Pulmonary artery endothelial cell (primary cell): ENCODE data around the gene IL2RA. TPM values are rescaled to one million over a fixed set of nuclear protein-coding genes. Genes with fewer than 3 reads are reported as not detected.
"Not testable (repeated sequence)": the region's sequence is repeated elsewhere in the genome, so short reads cannot be mapped to it uniquely, and the experiment has no call there.

Source experiments
- DNase-seq: peaks from one replicate; pipeline ENCODE4 v3.0.0-alpha.2; 2011; ENCODE audit warnings: low read depth, low spot score
- total RNA-seq: library from RNA; depleted of rRNA; stranded (reverse); fragments of >200 nt; gene quantifications from 2 replicates; pipeline ENCODE4 v1.2.3, GENCODE V29; 2014

IL2RA gene
- total RNA-seq, 1 donor from 2014 or later = not detected

GRCh38 chr10:6082496-6083395 is 20.6 kb upstream of the IL2RA start:
- DNase-seq = no peak

DNA sequence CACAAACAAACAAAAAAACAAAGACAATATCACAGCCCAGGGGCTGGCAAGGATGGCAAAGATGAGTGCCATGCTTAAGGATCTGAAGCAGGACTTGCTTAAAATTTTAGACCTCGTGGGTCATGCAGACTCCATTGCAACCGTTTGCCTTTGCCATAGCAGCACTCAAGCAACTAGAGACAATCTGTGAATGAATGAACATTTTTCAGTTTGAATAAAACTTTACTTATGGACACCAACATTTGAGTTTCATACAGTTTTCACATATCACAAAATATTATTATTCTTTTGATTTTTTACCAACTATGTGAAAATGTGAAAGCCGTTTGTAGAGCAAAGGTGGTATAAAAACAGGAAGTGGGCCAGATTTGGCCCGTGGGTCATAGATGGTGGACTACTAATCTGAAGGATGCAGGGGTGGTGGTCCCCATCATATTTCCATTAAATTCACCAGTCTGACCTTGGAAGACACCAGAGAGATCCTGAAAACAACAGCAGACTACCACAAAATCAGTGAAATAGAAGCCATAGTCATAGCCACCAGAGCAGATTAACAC is 18.3 kb upstream of the IL2RA start:
- DNase-seq = no peak

DNA sequence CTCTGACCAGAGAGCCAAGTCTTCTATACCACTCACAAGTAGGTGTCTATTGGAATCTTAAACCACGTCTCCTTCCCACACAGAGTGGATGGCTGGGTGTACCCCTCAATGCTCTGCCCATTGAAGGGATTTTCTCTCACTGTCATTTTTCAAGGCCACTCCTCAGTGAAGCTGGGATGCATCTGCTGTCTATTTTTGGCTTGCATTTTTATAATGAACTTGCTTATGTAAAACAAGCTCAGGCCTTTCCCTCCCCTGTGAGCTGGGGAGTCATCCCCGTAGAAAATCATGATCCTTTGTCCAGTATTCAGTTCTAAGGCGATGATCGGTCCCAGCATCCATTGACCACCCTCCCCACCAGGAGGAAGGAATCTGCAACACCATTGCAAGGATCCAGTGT is 16.9 kb upstream of the IL2RA start:
- DNase-seq = no peak

GRCh38 chr10:6077071-6077675 is 15.0 kb upstream of the IL2RA start:
- no peak for DNase-seq

- no peak for DNase-seq
Measured at GRCh38 chr10:6074489-6075301, 12.5 kb upstream of the IL2RA start.

DNA sequence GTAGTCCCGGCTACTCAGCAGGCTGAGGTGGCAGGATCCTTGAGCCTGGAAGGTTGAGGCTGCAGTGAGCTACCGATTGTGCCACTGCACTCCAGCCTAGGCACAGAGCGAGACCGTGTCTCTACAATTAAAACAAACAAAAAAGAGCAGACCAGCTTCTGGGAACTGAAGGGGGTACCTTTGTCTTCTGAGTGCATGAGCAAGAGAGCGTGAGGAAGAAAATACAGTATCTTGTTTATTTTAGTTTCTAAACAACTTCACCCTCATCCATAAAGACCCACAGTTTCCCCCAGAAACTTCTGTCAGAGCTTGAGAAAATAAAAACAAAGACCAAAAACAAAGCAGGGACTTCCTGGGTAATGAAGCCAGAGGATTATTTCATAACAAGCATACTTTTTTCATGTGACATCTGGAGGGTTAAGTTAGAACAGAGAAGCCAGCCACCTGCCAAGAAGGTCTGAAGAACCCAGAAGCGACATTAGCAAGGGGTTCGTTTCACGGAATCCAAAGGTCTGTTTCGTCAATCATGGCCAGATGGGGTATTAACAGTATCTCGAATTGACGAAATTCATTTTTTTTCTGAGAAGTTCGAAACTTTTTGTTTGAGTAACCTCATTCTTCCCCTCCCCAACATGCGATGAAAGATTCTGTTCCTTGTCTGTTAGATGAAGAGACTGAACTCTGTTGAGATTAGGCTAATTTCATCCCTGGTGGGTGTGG is 10.2 kb upstream of the IL2RA start:
- no peak for DNase-seq

DNA sequence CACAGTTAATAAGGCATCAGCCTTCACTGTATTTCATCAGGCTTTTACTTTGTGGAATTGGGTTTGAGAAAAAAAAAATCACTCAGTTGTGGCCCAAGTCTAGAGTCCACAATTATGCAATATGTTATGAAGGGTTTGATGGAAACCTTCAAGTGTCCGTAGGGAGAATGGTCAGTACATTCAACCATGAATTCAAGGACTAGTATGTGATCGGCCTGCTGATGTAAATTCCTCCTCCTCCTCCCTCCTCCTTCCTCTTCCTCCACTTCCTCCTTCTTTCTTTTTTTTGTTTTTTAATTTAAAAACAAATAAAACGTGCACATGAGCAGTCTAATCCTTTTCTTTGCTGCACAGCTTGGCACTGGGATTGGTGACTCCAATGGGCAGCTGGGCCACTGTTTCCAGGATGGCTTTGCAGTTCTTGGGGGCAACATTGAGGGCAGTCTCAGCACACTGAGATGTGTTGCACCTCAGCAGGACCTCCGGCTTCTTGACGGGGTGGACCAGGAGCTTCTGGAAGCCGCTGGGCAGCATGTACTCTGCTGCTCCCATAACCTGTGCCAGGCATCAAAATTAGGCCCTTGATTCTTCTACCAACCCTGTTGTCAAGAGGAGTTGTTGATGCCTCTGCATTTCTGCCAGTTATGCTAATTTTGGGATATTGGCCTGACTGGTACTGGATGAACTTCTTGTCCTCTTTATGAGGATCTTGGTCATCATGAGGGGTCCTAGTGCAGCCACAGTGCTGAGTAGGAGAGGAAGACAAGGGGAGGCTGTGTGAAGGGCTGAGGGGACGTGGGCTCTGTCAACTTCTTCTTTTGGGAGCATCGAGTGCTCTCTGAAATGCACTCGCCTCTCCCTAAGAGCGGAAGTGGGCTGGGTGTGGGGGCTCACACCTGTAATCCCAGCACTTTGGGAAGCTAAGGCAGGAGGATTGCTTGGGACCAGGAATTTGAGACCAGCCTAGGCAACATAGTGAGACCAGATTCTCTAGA is 9.3 kb upstream of the IL2RA start:
- DNase-seq = no peak

GRCh38 chr10:6070660-6071059 is 8.5 kb upstream of the IL2RA start:
- DNase-seq = no peak

DNA sequence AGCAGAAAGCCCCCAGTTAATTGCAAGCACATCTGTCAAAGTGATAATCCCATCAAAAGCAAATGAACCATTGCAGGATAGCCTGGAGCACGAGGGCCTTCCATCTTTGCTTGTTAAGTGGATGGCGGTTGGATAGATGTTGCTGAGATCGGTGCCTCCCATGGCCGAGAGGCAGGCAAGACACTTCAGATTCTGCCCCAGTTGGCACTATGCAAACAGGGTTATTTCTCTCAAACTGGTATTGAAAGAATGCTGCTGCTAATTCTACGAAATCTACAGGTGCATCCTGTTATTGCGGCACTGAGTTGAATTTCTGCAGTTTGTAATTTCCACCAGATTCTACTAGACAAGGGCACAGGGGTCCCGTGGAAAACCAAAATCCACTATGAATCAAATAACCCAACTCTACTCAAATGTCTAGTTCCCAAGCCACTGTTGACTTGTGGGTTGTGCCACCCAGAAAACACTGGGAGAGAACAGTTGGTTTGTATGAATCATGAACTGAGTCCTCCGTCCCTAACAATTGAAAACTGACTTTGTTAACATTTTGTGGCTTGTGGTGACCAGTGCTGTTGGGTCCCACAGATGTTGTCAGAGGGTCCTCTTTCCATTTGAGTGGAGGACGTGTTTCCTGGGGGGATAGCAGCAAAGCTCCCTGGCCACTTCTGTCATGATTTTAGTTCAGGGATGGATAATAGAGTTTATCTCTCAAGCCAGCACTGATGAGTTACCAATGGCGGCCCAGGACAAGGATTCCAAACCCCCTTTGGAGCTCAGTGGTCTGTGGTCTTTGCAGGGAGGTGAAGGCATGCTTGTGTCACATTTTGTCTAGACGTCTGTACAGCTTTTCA is 7.1 kb upstream of the IL2RA start:
- no peak for DNase-seq

DNA sequence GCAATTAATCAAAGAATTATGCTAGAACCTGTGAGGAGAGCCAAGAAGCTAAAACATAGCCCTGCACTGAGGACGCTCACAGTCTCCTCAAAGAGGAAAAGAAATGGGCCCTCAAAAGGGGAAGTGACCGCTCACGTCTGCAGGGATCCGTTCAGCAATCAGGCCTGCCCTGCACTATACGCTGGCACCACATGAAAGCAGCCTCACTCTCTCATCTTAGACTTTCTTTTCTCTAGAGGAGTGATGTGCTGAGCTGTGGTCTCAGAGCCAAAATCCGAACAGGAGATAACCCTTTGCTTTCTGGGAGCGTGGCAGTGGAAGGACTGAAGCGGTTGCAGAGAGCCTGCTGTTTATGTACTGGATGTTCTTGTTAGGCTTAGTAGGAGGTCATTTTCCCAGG is 6.3 kb upstream of the IL2RA start:
- no peak for DNase-seq

DNA sequence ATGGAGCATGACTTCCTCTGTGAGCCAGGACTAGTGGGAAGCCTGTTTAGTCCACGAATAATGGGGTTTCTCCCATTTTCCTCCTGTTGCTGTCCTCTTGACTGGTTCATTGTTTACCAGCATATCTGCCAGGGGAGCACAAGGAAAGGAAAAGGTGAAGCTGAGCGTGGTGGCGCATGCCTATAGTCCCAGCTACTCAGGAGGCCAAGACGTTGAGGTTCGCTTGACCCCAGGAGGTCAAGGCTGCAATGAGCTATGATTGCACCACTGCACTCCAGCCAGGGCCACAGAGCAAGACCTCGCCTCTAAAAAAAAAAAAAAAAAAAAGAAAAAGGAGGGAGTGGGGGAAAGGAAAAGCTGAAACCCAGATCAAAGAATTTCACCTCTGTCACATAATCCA is 5.8 kb upstream of the IL2RA start:
- no peak for DNase-seq

GRCh38 chr10:6067457-6067856 is 5.3 kb upstream of the IL2RA start:
- no peak for DNase-seq

GRCh38 chr10:6065835-6066234 is 3.7 kb upstream of the IL2RA start:
- no peak for DNase-seq

DNA sequence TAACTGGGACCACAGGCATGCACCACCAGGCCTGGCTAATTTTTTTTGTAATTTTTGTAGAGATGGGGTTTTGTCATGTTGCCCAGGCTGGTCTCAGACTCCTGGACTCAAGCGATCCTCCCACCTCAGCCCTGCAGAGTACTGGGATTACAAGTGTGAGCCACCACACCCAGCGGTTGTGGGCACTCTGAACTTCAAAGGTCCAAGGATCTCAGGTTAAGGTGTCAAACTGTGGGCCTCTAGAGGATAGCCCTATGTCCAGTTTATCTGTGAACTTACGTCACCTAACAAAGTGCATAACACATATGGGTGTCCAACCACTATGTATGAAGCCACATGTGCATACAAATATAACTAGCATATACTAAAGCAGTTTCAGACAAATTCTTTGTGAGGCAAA is 3.2 kb upstream of the IL2RA start:
- DNase-seq = no peak

- DNase-seq = not testable (repeated sequence)
Measured at GRCh38 chr10:6064726-6065125, 2.6 kb upstream of the IL2RA start.

- DNase-seq = no peak
Measured at GRCh38 chr10:6064119-6064518, 2.0 kb upstream of the IL2RA start.

DNA sequence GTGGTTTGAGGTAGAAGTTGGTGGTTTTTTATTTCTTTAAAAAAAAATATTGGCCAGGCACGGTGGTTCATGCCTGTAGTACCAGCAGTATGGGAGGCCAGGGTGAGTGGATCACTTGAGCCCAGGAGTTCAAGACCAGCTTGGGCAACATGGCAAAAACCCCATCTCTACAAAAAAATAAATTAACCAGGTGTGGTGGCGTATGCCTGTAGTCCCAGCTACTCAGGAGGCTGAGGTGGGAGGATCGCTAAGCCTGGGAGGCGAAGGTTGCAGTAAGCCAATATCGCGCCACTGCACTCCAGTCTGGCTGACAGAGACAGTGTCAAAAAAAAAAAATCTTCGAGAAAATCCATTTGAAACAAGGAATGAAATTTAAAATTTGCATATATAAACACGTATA is 1.1 kb downstream of the IL2RA start:
- no peak for DNase-seq

GRCh38 chr10:6059506-6059905 is 2.7 kb downstream of the IL2RA start:
- no peak for DNase-seq
